GM23338 (cell line): ENCODE data around the gene MORC1. TPM values are rescaled to one million over a fixed set of nuclear protein-coding genes. Genes with fewer than 3 reads are reported as not detected.

Experiments used
- ATAC-seq: fragments of 200-7000 bp; cut with Tn5 transposase; 3 replicates; pipeline ENCODE4 v1.9.1; 2020
- DNase-seq: peaks from one replicate; pipeline ENCODE4 v3.0.0-alpha.2; 2015; ENCODE audit warnings: low spot score
- H2AFZ ChIP-seq: fragments of 200-600 bp; sonication (generic); 2 replicates; pipeline ENCODE4 v1.8.0; 2016; ENCODE audit warnings: antibody characterized with exemption, mild to moderate bottlenecking, moderate library complexity
- H3F3A ChIP-seq: fragments of 200-600 bp; sonication (generic); replicated peaks from 2 replicates; pipeline ENCODE4 v1.8.0; 2017; ENCODE audit warnings: antibody characterized with exemption, mixed run types, low read depth
- H3K27ac ChIP-seq: fragments of 200-600 bp; sonication (generic); 2 replicates; pipeline ENCODE4 v1.6.1; 2016; ENCODE audit warnings: low read depth
- H3K27me3 ChIP-seq: fragments of 200-600 bp; sonication (generic); 2 replicates; pipeline ENCODE4 v1.8.0; 2016; ENCODE audit warnings: mild to moderate bottlenecking, mixed run types, moderate library complexity; ENCODE audit not compliant: insufficient read depth
- H3K36me3 ChIP-seq: fragments of 200-600 bp; sonication (generic); 2 replicates; pipeline ENCODE4 v1.8.0; 2016; ENCODE audit warnings: mild to moderate bottlenecking; ENCODE audit not compliant: insufficient read depth
- H3K4me1 ChIP-seq: fragments of 200-600 bp; sonication (generic); 2 replicates; pipeline ENCODE4 v1.8.0; 2016; ENCODE audit warnings: mild to moderate bottlenecking, moderate library complexity; ENCODE audit not compliant: insufficient read depth
- H3K4me2 ChIP-seq: fragments of 200-600 bp; sonication (generic); 2 replicates; pipeline ENCODE4 v1.7.1; 2017; ENCODE audit warnings: mixed run types
- H3K4me3 ChIP-seq: fragments of 200-600 bp; sonication (generic); 2 replicates; pipeline ENCODE4 v1.6.1; 2016; ENCODE audit warnings: mixed run types
- H3K79me2 ChIP-seq: fragments of 200-600 bp; sonication (generic); replicated peaks from 2 replicates; pipeline ENCODE4 v1.8.0; 2017; ENCODE audit warnings: mild to moderate bottlenecking; ENCODE audit not compliant: insufficient read depth
- H3K9me2 ChIP-seq: fragments of 200-600 bp; sonication (generic); 2 replicates; pipeline ENCODE4 v1.8.0; 2017; ENCODE audit not compliant: insufficient read depth
- H4K20me1 ChIP-seq: fragments of 200-600 bp; sonication (generic); replicated peaks from 2 replicates; pipeline ENCODE4 v1.8.0; 2017; ENCODE audit warnings: mild to moderate bottlenecking; ENCODE audit not compliant: insufficient read depth
- H3K27ac Mint-ChIP-seq: 2 replicates; pipeline ENCODE4 v1.8.0; 2020; ENCODE audit warnings: inconsistent platforms, mild to moderate bottlenecking, moderate library complexity, mixed read lengths
- H3K27me3 Mint-ChIP-seq: 3 replicates; pipeline ENCODE4 v1.8.0; 2022; ENCODE audit warnings: low read depth, mild to moderate bottlenecking, moderate library complexity, mixed read lengths, inconsistent platforms; ENCODE audit not compliant: insufficient read depth, poor library complexity
- H3K36me3 Mint-ChIP-seq: 3 replicates; pipeline ENCODE4 v1.8.0; 2021; ENCODE audit warnings: low read depth, mild to moderate bottlenecking, inconsistent platforms, moderate library complexity, mixed read lengths
- H3K4me1 Mint-ChIP-seq: 3 replicates; pipeline ENCODE4 v1.8.0; 2020; ENCODE audit warnings: mild to moderate bottlenecking, inconsistent platforms, mixed read lengths
- H3K4me3 Mint-ChIP-seq: 3 replicates; pipeline ENCODE4 v1.8.0; 2021; ENCODE audit warnings: moderate library complexity, mild to moderate bottlenecking, inconsistent platforms, mixed read lengths
- H3K9me3 Mint-ChIP-seq: 3 replicates; pipeline ENCODE4 v1.8.0; 2020; ENCODE audit warnings: moderate library complexity, mild to moderate bottlenecking, inconsistent platforms, mixed read lengths
- CREB1 ChIP-seq: fragments of 250-450 bp; sonication (Bioruptor Pico); IDR thresholded peaks from 2 replicates; pipeline ENCODE4 v1.5.0; 2020; ENCODE audit warnings: low read depth, mild to moderate bottlenecking, moderate library complexity
- CTCF ChIP-seq, 2 experiments: fragments of 200-600 bp in 1 of 2; sonication (generic) in 1 of 2; conservative IDR thresholded peaks; 2 replicates each; pipeline versions ENCODE4 v1.5.1 to v1.6.1; 2016 to 2017; ENCODE audit warnings: antibody characterized with exemption in 2 of 2, low read depth in 2 of 2, mild to moderate bottlenecking in 2 of 2, moderate library complexity in 1 of 2
- EZH2 ChIP-seq: fragments of 200-600 bp; sonication (generic); IDR thresholded peaks from one replicate; pipeline ENCODE4 v1.8.0; 2017; ENCODE audit warnings: antibody characterized with exemption, mild to moderate bottlenecking, low read depth; ENCODE audit not compliant: unreplicated experiment
- EZH2phosphoT487 ChIP-seq: fragments of 200-600 bp; sonication (generic); IDR thresholded peaks from one replicate; pipeline ENCODE4 v1.8.1; 2018; ENCODE audit warnings: antibody characterized with exemption; ENCODE audit not compliant: unreplicated experiment
- JUNB ChIP-seq: IDR thresholded peaks from one replicate; pipeline ENCODE4 v1.6.1; 2016; ENCODE audit warnings: antibody characterized with exemption; ENCODE audit not compliant: unreplicated experiment
- NANOG ChIP-seq: IDR thresholded peaks from 2 replicates; pipeline ENCODE4 v1.6.1; 2016; ENCODE audit warnings: antibody characterized with exemption, borderline replicate concordance
- POLR2AphosphoS5 ChIP-seq: IDR thresholded peaks from 2 replicates; pipeline ENCODE4 v1.6.1; 2016; ENCODE audit warnings: antibody characterized with exemption, low read depth
- STAT1 ChIP-seq: IDR thresholded peaks from one replicate; pipeline ENCODE4 v1.6.1; 2016; ENCODE audit warnings: antibody characterized with exemption; ENCODE audit not compliant: unreplicated experiment
- ZNF114 ChIP-seq: fragments of 250-450 bp; sonication (Bioruptor Pico); IDR thresholded peaks from 2 replicates; pipeline ENCODE4 v1.5.0; 2020; ENCODE audit warnings: mild to moderate bottlenecking, moderate library complexity
- ZNF331 ChIP-seq: fragments of 250-450 bp; sonication (Bioruptor Pico); IDR thresholded peaks from 2 replicates; pipeline ENCODE4 v1.5.0; 2020; ENCODE audit warnings: low read depth, mild to moderate bottlenecking, moderate library complexity
- ZNF462 ChIP-seq: fragments of 250-450 bp; sonication (Bioruptor Pico); IDR thresholded peaks from 2 replicates; pipeline ENCODE4 v1.5.0; 2020; ENCODE audit warnings: mild to moderate bottlenecking, moderate library complexity
- polyA plus RNA-seq: library from polyadenylated mRNA; unstranded; fragments of >200 nt; fragmentation: Nextera tagmentation; extraction: Ambion mirVana; gene quantifications from 2 replicates; pipeline ENCODE4 v1.2.1, GENCODE V29; 2016
- total RNA-seq: library from RNA; depleted of rRNA; stranded (reverse); fragments of >200 nt; shearing (Covaris generic); gene quantifications from 2 replicates; pipeline ENCODE4 v1.2.3, GENCODE V29; 2014
- TF ChIP-seq, protein P1 (sequence below): IDR thresholded peaks from one replicate; pipeline ENCODE4 v1.6.1; 2018; ENCODE audit warnings: antibody characterized with exemption; ENCODE audit not compliant: unreplicated experiment

MORC1 gene
- total and polyA plus RNA-seq, 2 experiments from 2014 or later: not detected

DNA sequence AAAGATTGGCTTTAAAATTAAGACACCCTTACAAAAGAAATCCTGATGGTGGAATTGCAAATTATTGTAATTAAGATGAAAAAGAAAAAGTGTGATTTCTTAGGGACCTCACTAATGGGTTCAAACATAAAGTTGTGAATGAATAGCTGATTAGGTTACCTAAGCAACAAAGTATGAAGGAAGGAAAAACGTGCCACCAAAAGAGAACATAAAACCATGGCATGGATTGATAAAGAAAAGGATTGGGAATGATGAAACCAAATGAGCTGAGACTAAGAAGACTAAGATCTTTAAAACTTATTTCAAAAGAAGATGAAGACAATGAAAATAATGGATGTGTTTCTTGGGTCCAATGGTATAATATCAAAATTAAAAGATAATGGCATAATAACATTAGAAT lies 132.1 kb downstream of the MORC1 start (continued):
- TF ChIP-seq, protein P1, sequence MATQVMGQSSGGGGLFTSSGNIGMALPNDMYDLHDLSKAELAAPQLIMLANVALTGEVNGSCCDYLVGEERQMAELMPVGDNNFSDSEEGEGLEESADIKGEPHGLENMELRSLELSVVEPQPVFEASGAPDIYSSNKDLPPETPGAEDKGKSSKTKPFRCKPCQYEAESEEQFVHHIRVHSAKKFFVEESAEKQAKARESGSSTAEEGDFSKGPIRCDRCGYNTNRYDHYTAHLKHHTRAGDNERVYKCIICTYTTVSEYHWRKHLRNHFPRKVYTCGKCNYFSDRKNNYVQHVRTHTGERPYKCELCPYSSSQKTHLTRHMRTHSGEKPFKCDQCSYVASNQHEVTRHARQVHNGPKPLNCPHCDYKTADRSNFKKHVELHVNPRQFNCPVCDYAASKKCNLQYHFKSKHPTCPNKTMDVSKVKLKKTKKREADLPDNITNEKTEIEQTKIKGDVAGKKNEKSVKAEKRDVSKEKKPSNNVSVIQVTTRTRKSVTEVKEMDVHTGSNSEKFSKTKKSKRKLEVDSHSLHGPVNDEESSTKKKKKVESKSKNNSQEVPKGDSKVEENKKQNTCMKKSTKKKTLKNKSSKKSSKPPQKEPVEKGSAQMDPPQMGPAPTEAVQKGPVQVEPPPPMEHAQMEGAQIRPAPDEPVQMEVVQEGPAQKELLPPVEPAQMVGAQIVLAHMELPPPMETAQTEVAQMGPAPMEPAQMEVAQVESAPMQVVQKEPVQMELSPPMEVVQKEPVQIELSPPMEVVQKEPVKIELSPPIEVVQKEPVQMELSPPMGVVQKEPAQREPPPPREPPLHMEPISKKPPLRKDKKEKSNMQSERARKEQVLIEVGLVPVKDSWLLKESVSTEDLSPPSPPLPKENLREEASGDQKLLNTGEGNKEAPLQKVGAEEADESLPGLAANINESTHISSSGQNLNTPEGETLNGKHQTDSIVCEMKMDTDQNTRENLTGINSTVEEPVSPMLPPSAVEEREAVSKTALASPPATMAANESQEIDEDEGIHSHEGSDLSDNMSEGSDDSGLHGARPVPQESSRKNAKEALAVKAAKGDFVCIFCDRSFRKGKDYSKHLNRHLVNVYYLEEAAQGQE: no peak
- TF ChIP-seq CREB1 (CRISPR knock-in tag): no peak
- TF ChIP-seq STAT1: no peak
- no peak for TF ChIP-seq EZH2
- TF ChIP-seq NANOG: no peak
- no peak for TF ChIP-seq EZH2phosphoT487
- TF ChIP-seq POLR2AphosphoS5: no peak

- no peak overlapping the region for H3K4me3 Mint-ChIP-seq
- no peaks in the 10 kb centered on the region for H3K9me3 Mint-ChIP-seq
- Histone ChIP-seq H3K4me1 (no peaks in the 10 kb centered on the region), H3K9me2 (no peaks in the 10 kb centered on the region), H4K20me1 (no peaks in the 10 kb centered on the region), H3K4me2 (no peak overlapping the region), H3K36me3 (no peaks in the 10 kb centered on the region), H3K27me3 (no peaks in the 10 kb centered on the region), H3F3A (no peaks in the 10 kb centered on the region), H3K27ac (no peak overlapping the region), H3K4me3 (no peak overlapping the region), H2AFZ (no peak overlapping the region), H3K79me2 (no peaks in the 10 kb centered on the region)
- ATAC-seq (no peak), DNase-seq (no peak)
- H3K4me1 Mint-ChIP-seq: no peaks in the 10 kb centered on the region
- H3K27me3 Mint-ChIP-seq: peaks cover 3% of the 10 kb centered on the region
- no peak overlapping the region for H3K27ac Mint-ChIP-seq
- no peaks in the 10 kb centered on the region for H3K36me3 Mint-ChIP-seq
- no peak for TF ChIP-seq POLR2AphosphoS5
- TF ChIP-seq JUNB: no peak
- no peak for TF ChIP-seq ZNF462
- TF ChIP-seq ZNF114: no peak
- TF ChIP-seq NANOG: no peak
- TF ChIP-seq ZNF331: no peak
- TF ChIP-seq EZH2phosphoT487: no peak
- no peak for TF ChIP-seq CTCF (conservative IDR thresholded peaks at IDR 0.05; ENCODE audit: low read depth in 2 of 2)
Observed at GRCh38 chr3:108983051-108983450, 134.9 kb downstream of the MORC1 start.
